Mucosa of stomach (tissue), 1 donor: ENCODE data around the gene GRIK1.

Experiments used
- H3K27me3 ChIP-seq: one replicate; pipeline ENCODE4 v1.7.0; 2013; ENCODE audit warnings: mild to moderate bottlenecking, low read length; ENCODE audit not compliant: control insufficient read depth, insufficient read depth
- H3K36me3 ChIP-seq: one replicate; pipeline ENCODE4 v1.7.0; 2013; ENCODE audit warnings: low read length; ENCODE audit not compliant: control insufficient read depth, insufficient read depth
- H3K4me1 ChIP-seq: one replicate; pipeline ENCODE4 v1.7.0; 2013; ENCODE audit warnings: mild to moderate bottlenecking, low read length; ENCODE audit not compliant: control insufficient read depth, insufficient read depth
- H3K4me3 ChIP-seq: one replicate; pipeline ENCODE4 v1.7.0; 2013; ENCODE audit warnings: low read length
- H3K9ac ChIP-seq: one replicate; pipeline ENCODE4 v1.7.0; 2013; ENCODE audit warnings: mild to moderate bottlenecking, low read length, moderate library complexity
- H3K9me3 ChIP-seq: one replicate; pipeline ENCODE4 v1.7.0; 2013; ENCODE audit warnings: mild to moderate bottlenecking, low read length, moderate library complexity; ENCODE audit not compliant: control insufficient read depth
- donor health status: Pancreatic carcinoma.

The GRIK1 gene

DNA sequence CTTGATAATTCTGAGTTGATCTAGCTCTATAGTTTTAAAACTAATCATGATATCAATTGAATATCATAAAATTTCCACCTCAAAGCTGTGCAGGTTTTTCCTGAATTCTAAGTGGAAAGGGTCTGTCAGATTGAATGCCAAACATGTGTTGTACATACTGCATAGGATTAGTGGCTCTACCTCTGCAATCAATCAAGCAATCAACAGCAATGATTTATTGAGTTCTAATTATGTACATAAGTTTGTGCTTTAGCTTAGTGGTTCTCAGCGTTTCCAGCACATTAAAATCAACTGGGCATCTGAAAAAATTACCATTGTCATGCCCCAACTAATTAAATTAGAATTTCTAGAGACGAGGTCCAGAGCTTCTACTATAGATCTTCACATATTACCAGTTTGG is 389.6 kb downstream of the GRIK1 start:
- Histone ChIP-seq H3K9ac (no peak overlapping the region), H3K27me3 (no peaks in the 10 kb centered on the region), H3K4me3 (no peak overlapping the region), H3K9me3 (no peaks in the 10 kb centered on the region), H3K36me3 (no peaks in the 10 kb centered on the region), H3K4me1 (no peaks in the 10 kb centered on the region)

DNA sequence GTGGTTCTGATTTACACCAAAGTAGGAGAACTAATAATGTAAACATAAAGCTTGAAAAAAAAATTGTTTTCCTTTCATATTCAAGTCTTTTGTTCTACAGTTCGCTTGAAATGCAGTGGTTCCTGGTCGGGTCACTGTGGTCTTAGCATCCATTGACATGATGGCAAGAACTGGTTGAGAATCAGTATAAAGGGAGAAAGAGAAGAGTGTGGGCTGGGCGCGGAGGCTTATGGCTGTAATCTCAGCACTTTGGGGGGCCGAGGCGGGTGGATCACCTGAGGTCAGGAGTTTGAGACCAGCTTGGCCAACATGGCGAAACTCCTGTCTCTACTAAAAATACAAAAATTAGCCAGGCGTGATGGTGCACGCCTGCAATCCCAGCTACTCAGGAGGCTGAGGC is 390.2 kb downstream of the GRIK1 start:
- Histone ChIP-seq H3K4me3 (no peak overlapping the region), H3K36me3 (no peaks in the 10 kb centered on the region), H3K4me1 (no peaks in the 10 kb centered on the region), H3K27me3 (no peaks in the 10 kb centered on the region), H3K9ac (no peak overlapping the region), H3K9me3 (no peaks in the 10 kb centered on the region)

DNA sequence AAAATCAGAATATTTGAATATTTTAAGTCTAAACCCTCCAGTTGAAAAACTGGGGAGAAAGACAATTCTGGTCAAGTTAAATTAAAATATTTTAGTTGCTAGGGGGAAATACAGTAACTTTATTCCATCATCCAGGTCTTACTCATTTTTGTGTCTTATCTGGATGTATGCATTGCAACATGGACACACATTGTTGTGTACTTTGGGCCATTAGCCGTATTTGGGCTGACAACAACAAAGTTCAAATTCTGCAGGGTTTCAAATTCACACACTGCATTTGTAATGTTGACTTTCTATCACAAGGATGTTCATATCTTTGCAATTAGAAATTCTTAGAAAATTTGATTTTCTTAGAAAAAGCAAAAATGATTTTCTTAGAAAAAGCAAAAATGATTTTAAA is 391.8 kb downstream of the GRIK1 start:
- H3K4me3 ChIP-seq, result no peak overlapping the region
- no peaks in the 10 kb centered on the region for H3K36me3 ChIP-seq
- H3K9ac ChIP-seq, result no peak overlapping the region
- H3K9me3 ChIP-seq, result no peaks in the 10 kb centered on the region
- no peaks in the 10 kb centered on the region for H3K4me1 ChIP-seq
- H3K27me3 ChIP-seq, result no peaks in the 10 kb centered on the region

DNA sequence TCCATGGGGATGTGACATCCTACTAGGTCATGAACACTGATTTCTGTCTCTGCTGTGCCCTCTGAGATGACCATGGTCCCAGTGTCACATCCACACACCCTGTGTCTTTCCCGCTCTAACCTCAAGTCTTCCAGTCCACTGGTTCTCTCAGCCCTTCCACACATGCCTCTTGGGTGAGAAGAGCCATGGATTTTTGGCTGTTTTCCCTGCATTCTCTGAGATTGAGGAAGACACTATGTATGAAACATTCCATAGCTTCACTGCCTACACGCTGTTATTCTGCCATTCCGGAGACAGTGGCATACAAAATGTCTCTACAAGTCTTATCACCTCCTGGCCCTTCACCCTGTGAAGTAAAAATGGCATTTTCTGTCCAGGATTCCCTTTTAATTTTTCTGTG is 393.7 kb downstream of the GRIK1 start:
- no peaks in the 10 kb centered on the region for H3K4me1 ChIP-seq
- H3K9ac ChIP-seq, result no peak overlapping the region
- no peaks in the 10 kb centered on the region for H3K9me3 ChIP-seq
- H3K36me3 ChIP-seq, result no peaks in the 10 kb centered on the region
- no peak overlapping the region for H3K4me3 ChIP-seq
- H3K27me3 ChIP-seq, result no peaks in the 10 kb centered on the region

DNA sequence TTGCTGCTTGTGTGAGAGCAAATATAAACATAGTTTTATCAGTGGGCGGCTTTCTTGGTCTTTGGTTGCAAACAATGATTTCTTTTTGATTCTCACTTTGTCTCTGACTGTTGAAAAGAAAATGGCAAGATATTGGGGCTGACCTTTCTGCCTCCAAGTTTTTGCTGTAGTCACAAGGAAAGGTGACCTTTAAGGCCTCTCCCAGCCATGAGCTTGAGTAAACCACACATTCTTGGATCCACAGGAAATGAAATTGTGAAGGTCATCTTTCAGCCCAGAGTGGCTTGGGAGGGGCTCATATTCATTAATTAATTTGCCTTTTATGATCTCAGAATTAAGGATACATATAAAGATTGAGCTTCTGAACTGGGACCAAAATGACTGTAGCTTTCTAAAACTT is 399.5 kb downstream of the GRIK1 start:
- Histone ChIP-seq H3K9ac (no peak overlapping the region), H3K4me3 (no peak overlapping the region), H3K27me3 (no peaks in the 10 kb centered on the region), H3K9me3 (no peaks in the 10 kb centered on the region), H3K36me3 (no peaks in the 10 kb centered on the region), H3K4me1 (no peaks in the 10 kb centered on the region)

DNA sequence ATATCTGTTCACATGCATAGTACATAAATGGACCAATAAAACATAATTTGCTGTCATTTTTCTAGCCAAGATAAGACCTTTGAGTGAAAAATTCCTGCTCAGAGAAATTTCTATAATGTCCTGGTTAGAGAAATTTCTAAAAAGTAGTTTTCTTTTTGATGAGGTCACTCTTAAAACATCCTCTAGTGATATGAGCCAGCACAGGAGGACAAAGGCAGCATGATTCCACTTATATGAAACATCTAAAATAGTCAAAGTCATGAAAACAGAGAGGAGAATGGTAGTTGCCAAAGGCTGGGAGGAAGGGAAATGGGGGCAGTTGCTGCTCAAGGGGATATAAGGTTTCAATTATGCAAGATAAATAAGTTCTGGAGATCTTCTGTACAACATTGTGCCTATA is 401.7 kb downstream of the GRIK1 start:
- H3K9me3 ChIP-seq, result no peaks in the 10 kb centered on the region
- no peaks in the 10 kb centered on the region for H3K4me1 ChIP-seq
- no peaks in the 10 kb centered on the region for H3K27me3 ChIP-seq
- no peaks in the 10 kb centered on the region for H3K36me3 ChIP-seq
- H3K4me3 ChIP-seq, result no peak overlapping the region
- no peak overlapping the region for H3K9ac ChIP-seq

DNA sequence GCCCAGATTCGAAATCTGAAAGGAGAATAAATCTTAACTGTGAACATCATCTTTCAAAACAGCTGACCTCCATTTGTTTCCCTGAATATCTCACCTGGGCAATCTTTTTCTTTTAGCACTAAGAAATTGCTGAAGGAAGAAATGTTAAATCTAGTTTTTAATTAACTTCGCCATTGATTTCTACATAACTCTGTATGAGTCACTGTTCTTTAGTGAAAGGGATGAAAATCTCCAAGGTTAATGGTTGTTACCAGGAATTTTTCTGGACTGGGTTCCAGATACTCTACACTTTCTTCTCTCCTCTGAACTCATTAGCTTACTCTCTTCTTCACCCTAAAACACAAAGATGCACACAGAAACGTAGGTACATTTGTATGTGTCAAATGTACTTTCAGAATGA is 405.3 kb downstream of the GRIK1 start:
- no peaks in the 10 kb centered on the region for H3K36me3 ChIP-seq
- H3K27me3 ChIP-seq, result no peaks in the 10 kb centered on the region
- H3K9me3 ChIP-seq, result no peaks in the 10 kb centered on the region
- no peak overlapping the region for H3K4me3 ChIP-seq
- no peak overlapping the region for H3K9ac ChIP-seq
- no peaks in the 10 kb centered on the region for H3K4me1 ChIP-seq

DNA sequence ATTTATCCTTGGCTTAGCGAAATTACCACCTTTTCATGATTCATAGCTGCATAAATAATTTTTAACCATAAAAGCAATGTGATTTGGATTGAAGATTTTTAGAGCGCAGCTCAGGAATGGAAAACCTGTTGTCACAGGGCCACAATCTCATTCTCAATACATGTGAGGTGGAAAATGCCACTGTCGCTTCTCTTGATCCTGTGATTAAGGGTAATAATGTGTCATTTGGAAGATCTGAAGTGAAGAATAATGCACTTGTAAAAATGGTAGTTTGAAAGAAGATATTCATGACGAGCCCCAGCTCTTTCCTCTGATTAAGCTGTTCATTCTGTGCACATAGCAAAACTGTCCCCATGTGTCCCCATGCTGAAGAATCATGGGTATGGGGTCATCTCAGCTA is 410.7 kb downstream of the GRIK1 start:
- no peaks in the 10 kb centered on the region for H3K36me3 ChIP-seq
- no peaks in the 10 kb centered on the region for H3K27me3 ChIP-seq
- no peaks in the 10 kb centered on the region for H3K4me1 ChIP-seq
- no peaks in the 10 kb centered on the region for H3K9me3 ChIP-seq
- no peak overlapping the region for H3K9ac ChIP-seq
- H3K4me3 ChIP-seq, result no peak overlapping the region

DNA sequence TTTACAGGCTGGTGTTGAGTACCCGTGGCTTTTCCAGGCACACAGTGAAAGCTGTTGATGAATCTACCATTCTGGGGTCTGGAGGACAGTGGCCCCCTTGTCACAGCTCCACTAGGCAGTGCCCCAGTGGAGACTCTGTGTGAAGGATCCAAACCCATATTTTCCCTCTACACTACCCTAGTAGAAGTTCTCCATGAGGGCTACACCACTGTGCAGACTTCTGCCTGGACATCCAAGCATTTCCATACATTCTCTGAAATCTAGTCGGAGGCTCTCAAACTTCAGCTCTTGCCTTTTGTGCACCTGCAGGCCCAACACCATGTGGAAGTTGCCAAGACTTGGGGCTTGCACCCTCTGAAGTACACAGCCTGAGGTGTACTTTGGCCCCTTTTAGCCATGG is 413.3 kb downstream of the GRIK1 start:
- no peaks in the 10 kb centered on the region for H3K9me3 ChIP-seq
- no peaks in the 10 kb centered on the region for H3K36me3 ChIP-seq
- no peaks in the 10 kb centered on the region for H3K27me3 ChIP-seq
- H3K9ac ChIP-seq, result no peak overlapping the region
- no peak overlapping the region for H3K4me3 ChIP-seq
- H3K4me1 ChIP-seq, result no peaks in the 10 kb centered on the region

DNA sequence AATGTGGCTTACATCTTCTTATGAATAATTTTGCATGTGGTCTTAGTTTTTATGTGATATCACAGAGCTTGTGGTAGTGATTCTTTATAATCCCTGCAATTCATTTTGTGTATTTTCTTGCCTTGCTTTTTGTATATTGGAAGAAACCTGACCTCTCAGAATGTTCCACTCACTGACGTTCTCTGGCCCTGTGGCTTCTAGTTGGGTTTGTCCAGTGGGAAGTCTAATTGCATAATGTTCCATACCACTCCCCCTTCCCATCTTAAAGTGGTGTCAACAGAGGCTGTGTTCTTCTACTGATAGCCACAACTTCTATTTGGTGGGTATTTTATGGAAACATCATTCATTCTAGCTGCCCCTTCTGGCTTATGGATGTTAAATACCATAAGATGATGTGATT is 415.7 kb downstream of the GRIK1 start:
- H3K27me3 ChIP-seq, result no peaks in the 10 kb centered on the region

DNA sequence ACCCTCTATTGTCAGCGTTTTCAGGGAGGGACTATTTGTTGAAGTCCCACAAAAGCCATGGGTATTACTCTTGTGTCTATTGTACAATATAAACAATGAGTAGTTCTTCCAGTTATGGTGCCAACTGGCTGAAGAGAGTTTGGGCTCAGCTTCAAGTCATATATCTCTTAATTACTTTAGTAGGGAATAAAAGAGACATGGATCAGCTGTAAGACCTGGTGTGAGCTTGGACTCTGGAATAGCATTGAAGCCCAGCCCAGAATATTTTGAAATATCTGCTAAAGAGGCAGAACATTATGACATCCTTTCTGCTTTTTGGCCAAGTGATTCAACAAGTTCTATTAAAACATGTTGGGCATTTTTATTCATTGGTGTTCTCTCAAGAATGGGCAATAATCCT is 416.1 kb downstream of the GRIK1 start:
- Histone ChIP-seq H3K4me1 (no peaks in the 10 kb centered on the region), H3K27me3 (no peaks in the 10 kb centered on the region), H3K9me3 (no peaks in the 10 kb centered on the region), H3K36me3 (no peaks in the 10 kb centered on the region), H3K9ac (no peak overlapping the region), H3K4me3 (no peak overlapping the region)

More for the DNA sequence above, 415.7 kb downstream of the GRIK1 start:
- Histone ChIP-seq H3K4me1 (no peaks in the 10 kb centered on the region), H3K36me3 (no peaks in the 10 kb centered on the region), H3K9ac (no peak overlapping the region), H3K4me3 (no peak overlapping the region), H3K9me3 (no peaks in the 10 kb centered on the region)

DNA sequence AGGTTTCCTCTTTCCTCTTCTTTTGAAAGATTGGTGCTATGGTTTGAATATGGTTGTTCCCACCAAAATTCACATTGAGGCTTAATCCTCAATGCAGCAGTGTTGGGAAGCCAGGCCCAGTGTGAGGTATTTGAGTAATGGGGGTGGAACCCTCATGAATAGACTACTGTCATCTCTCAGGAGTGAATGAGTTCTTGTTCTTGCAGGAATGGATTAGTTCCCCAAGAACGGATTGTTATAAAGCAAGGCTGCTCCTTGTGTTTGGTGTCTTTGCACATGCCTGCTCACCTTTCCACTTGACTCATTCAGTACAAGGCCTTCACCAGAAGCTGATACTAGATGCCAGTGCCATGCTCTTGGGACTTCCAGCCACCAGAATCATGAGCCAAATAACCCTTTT is 417.9 kb downstream of the GRIK1 start:
- H3K9ac ChIP-seq, result no peak overlapping the region

DNA sequence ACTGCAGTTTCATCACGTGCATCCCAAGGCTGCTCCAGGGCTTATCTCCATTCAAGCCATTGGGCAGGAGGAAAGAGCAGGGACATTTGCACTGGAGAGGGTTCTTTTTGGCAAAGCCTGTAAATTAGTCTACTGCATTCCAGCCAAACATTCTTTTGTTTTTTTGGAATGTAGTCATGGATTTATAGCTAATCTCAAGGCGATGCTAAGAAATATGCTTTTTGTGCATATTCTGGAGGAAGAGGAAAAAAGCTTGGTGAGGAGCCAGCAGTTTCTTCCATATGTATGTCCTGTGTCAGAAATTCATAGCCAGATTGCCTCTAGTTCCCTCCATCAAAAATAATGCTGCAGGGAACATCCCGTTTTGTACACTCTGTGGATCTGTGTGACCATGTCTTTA is 419.6 kb downstream of the GRIK1 start:
- H3K9ac ChIP-seq, result no peak overlapping the region
- no peaks in the 10 kb centered on the region for H3K9me3 ChIP-seq
- no peak overlapping the region for H3K4me3 ChIP-seq
- no peaks in the 10 kb centered on the region for H3K4me1 ChIP-seq
- H3K27me3 ChIP-seq, result no peaks in the 10 kb centered on the region
- no peaks in the 10 kb centered on the region for H3K36me3 ChIP-seq

More for the DNA sequence above, 417.9 kb downstream of the GRIK1 start:
- no peaks in the 10 kb centered on the region for H3K9me3 ChIP-seq
- no peak overlapping the region for H3K4me3 ChIP-seq
- no peaks in the 10 kb centered on the region for H3K27me3 ChIP-seq
- H3K36me3 ChIP-seq, result no peaks in the 10 kb centered on the region
- no peaks in the 10 kb centered on the region for H3K4me1 ChIP-seq
